Liver (tissue), 9 donors: ENCODE results near the gene PPID. TPM values are rescaled to one million over a fixed set of nuclear protein-coding genes. Genes with fewer than 3 reads are reported as not detected.

Source experiments
- DNase-seq: peaks from one replicate; pipeline ENCODE4 v3.0.0-alpha.2; 2017; ENCODE audit warnings: low spot score
- H3K27ac ChIP-seq, 2 donors: one replicate each; pipeline ENCODE4 v1.7.0; 2013; ENCODE audit warnings: inconsistent platforms in 2 of 2, low read length in 2 of 2, control low read depth in 1 of 2, low read depth in 1 of 2, mild to moderate bottlenecking in 1 of 2
- H3K27me3 ChIP-seq, 4 donors: one replicate each; pipeline versions ENCODE4 v1.6.1 to v1.7.0; 2013; ENCODE audit warnings: low read length in 3 of 4, inconsistent platforms in 1 of 4, mild to moderate bottlenecking in 1 of 4, moderate library complexity in 1 of 4; ENCODE audit not compliant: control insufficient read depth in 4 of 4, insufficient read depth in 4 of 4
- H3K36me3 ChIP-seq, 4 donors: one replicate each; pipeline versions ENCODE4 v1.6.1 to v1.7.0; 2013; ENCODE audit warnings: low read length in 3 of 4, mild to moderate bottlenecking in 3 of 4, low read depth in 1 of 4, moderate library complexity in 1 of 4; ENCODE audit not compliant: control insufficient read depth in 4 of 4, insufficient read depth in 3 of 4
- H3K4me1 ChIP-seq, 4 donors: one replicate each; pipeline versions ENCODE4 v1.6.1 to v1.7.0; 2013; ENCODE audit warnings: low read length in 3 of 4, mild to moderate bottlenecking in 3 of 4, moderate library complexity in 1 of 4; ENCODE audit not compliant: control insufficient read depth in 4 of 4, insufficient read depth in 4 of 4
- H3K4me3 ChIP-seq, 3 donors: one replicate each; pipeline versions ENCODE4 v1.6.1 to v1.7.0; 2013; ENCODE audit warnings: low read length in 3 of 3, control low read depth in 1 of 3, low read depth in 1 of 3, mild to moderate bottlenecking in 1 of 3
- H3K9ac ChIP-seq, 2 donors: one replicate each; pipeline ENCODE4 v1.7.0; 2013; ENCODE audit warnings: low read length in 2 of 2, mild to moderate bottlenecking in 2 of 2, moderate library complexity in 2 of 2, control low read depth in 1 of 2, low read depth in 1 of 2
- H3K9me3 ChIP-seq, 4 donors: one replicate each; pipeline versions ENCODE4 v1.6.1 to v1.7.0; 2013; ENCODE audit warnings: low read length in 3 of 4; ENCODE audit not compliant: control insufficient read depth in 4 of 4
- EGR1 ChIP-seq, 2 donors: IDR thresholded peaks; 2 replicates each; pipeline ENCODE4 v1.6.1; 2016 to 2018; ENCODE audit warnings: antibody characterized with exemption in 2 of 2, low read depth in 2 of 2
- FOXA1 ChIP-seq: IDR thresholded peaks from 2 replicates; pipeline ENCODE4 v1.6.1; 2016; ENCODE audit warnings: antibody characterized with exemption
- FOXA2 ChIP-seq: IDR thresholded peaks from 2 replicates; pipeline ENCODE4 v1.6.1; 2016; ENCODE audit warnings: antibody characterized with exemption
- GABPA ChIP-seq, 2 donors: IDR thresholded peaks in 1 of 2; conservative IDR thresholded peaks in 1 of 2; 2 replicates each; pipeline ENCODE4 v1.6.1; 2016; ENCODE audit warnings: antibody characterized with exemption in 2 of 2, mild to moderate bottlenecking in 1 of 2, moderate library complexity in 1 of 2
- HNF4A ChIP-seq, 2 donors: conservative IDR thresholded peaks; 2 replicates each; pipeline ENCODE4 v1.6.1; 2016; ENCODE audit warnings: antibody characterized with exemption in 2 of 2, mild to moderate bottlenecking in 2 of 2
- HNF4G ChIP-seq: IDR thresholded peaks from 2 replicates; pipeline ENCODE4 v1.6.1; 2016; ENCODE audit warnings: antibody characterized with exemption
- JUND ChIP-seq, 2 donors: IDR thresholded peaks; 2 replicates each; pipeline ENCODE4 v1.6.1; 2016; ENCODE audit warnings: antibody characterized with exemption in 2 of 2
- MAX ChIP-seq: IDR thresholded peaks from 2 replicates; pipeline ENCODE4 v1.6.1; 2016; ENCODE audit warnings: antibody characterized with exemption
- RAD21 ChIP-seq, 2 donors: IDR thresholded peaks; 2 replicates each; pipeline ENCODE4 v1.6.1; 2016; ENCODE audit warnings: antibody characterized with exemption in 2 of 2, mild to moderate bottlenecking in 2 of 2
- REST ChIP-seq: IDR thresholded peaks from 2 replicates; pipeline ENCODE4 v1.6.1; 2016; ENCODE audit warnings: antibody characterized with exemption, mild to moderate bottlenecking
- RXRA ChIP-seq, 2 donors: IDR thresholded peaks; 2 replicates each; pipeline ENCODE4 v1.6.1; 2017 to 2018; ENCODE audit warnings: antibody characterized with exemption in 2 of 2, mild to moderate bottlenecking in 1 of 2
- SP1 ChIP-seq: IDR thresholded peaks from 2 replicates; pipeline ENCODE4 v1.6.1; 2018; ENCODE audit warnings: antibody characterized with exemption, mild to moderate bottlenecking
- TAF1 ChIP-seq: conservative IDR thresholded peaks from 2 replicates; pipeline ENCODE4 v1.6.1; 2016; ENCODE audit warnings: antibody characterized with exemption, mild to moderate bottlenecking
- YY1 ChIP-seq: IDR thresholded peaks from 2 replicates; pipeline ENCODE4 v1.6.1; 2016; ENCODE audit warnings: antibody characterized with exemption, mild to moderate bottlenecking
- ZBTB33 ChIP-seq: IDR thresholded peaks from 2 replicates; pipeline ENCODE4 v1.6.1; 2016; ENCODE audit warnings: antibody characterized with exemption
- WGBS: extraction: QIAGEN DNeasy Blood & Tissue Kit; methylation state at CpG from one replicate; pipeline ENCODE4 v1.1.7; 2013; 5-methylcytosine and 5-hydroxymethylcytosine counted together
- polyA plus RNA-seq, 2 donors: library from polyadenylated mRNA; stranded (reverse) in 1 of 2; unstranded in 1 of 2; fragments of 200-250 nt in 1 of 2; fragments of >200 nt in 1 of 2; fragmentation: Nextera tagmentation in 1 of 2; extraction: Ambion mirVana in 1 of 2; gene quantifications; one replicate each; pipeline versions ENCODE4 v1.2.1 to v1.2.3, GENCODE V29; 2013 to 2015
- total RNA-seq, 2 donors: library from RNA; depleted of rRNA; stranded (reverse); fragments of >200 nt; gene quantifications; one replicate each; pipeline ENCODE4 v1.2.3, GENCODE V29; 2014
- TF ChIP-seq, protein P1 (sequence below): IDR thresholded peaks from 2 replicates; pipeline ENCODE4 v1.6.1; 2016; ENCODE audit warnings: antibody characterized with exemption
- donor health status: healthy.
- donor health status: healthy.
- donor health status: healthy.
- donor health status: healthy.
- donor health status: healthy.

Gene PPID
- total and polyA plus RNA-seq, 4 donors, result 14.8 to 53.6 (median 15.9) TPM

- no peak for DNase-seq
- Histone ChIP-seq H3K4me1 (peaks cover 3 to 24% (median 10%) of the 10 kb centered on the region in 4 donors), H3K9ac (no peak overlapping the region), H3K27me3 (no peaks in the 10 kb centered on the region), H3K4me3 (no peak overlapping the region), H3K36me3 (no peaks in the 10 kb centered on the region), H3K27ac (no peak overlapping the region), H3K9me3 (no peaks in the 10 kb centered on the region)
- WGBS, result 44% methylated on average over 2 of the region's 2 CpGs
- TF ChIP-seq EGR1 (IDR thresholded peaks at IDR 0.05; ENCODE audit: low read depth in 2 of 2) (no peak), MAX (no peak), YY1 (no peak), HNF4A (conservative IDR thresholded peaks at IDR 0.05) (no peak), ZBTB33 (no peak), FOXA1 (no peak), HNF4G (no peak), GABPA (IDR thresholded peaks at IDR 0.05 in 1 of 2, conservative IDR thresholded peaks at IDR 0.05 in 1 of 2) (no peak), FOXA2 (no peak), TAF1 (no peak), REST (no peak), RAD21 (IDR thresholded peaks at IDR 0.05) (no peak), SP1 (no peak)
- TF ChIP-seq, protein P1, sequence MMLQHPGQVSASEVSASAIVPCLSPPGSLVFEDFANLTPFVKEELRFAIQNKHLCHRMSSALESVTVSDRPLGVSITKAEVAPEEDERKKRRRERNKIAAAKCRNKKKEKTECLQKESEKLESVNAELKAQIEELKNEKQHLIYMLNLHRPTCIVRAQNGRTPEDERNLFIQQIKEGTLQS, result no peak
Measured at GRCh38 chr4:158767451-158767850, 44.3 kb upstream of the PPID start.

GRCh38 chr4:158766434-158767044 is 43.3 kb upstream of the PPID start:
- no peak overlapping the region for H3K4me3 ChIP-seq
- no peak for DNase-seq
- no peaks in the 10 kb centered on the region for H3K9me3 ChIP-seq
- WGBS, result 83% methylated on average over 6 of the region's 6 CpGs
- H3K4me1 ChIP-seq, result peaks cover 3 to 19% (median 10%) of the 10 kb centered on the region in 4 donors
- no peaks in the 10 kb centered on the region for H3K36me3 ChIP-seq
- no peak for TF ChIP-seq HNF4A (conservative IDR thresholded peaks at IDR 0.05)
- TF ChIP-seq JUND (IDR thresholded peaks at IDR 0.05), result no peak
- TF ChIP-seq ZBTB33, result no peak
- TF ChIP-seq EGR1 (IDR thresholded peaks at IDR 0.05; ENCODE audit: low read depth in 2 of 2), result no peak
- TF ChIP-seq FOXA2, result no peak
- TF ChIP-seq RAD21 (IDR thresholded peaks at IDR 0.05), result no peak
- TF ChIP-seq SP1, result no peak
- no peak for TF ChIP-seq RXRA (IDR thresholded peaks at IDR 0.05)
- no peaks in the 10 kb centered on the region for H3K27me3 ChIP-seq
- H3K9ac ChIP-seq, result no peak overlapping the region
- no peak overlapping the region for H3K27ac ChIP-seq
